Measurements from ENCODE around the gene SPC25. TPM values are rescaled to one million over a fixed set of nuclear protein-coding genes. Genes with fewer than 3 reads are reported as not detected.

The SPC25 gene
- total RNA-seq, 1 donor from 2014 or later: 7.1 TPM

GRCh38 chr2:168926621-168927386 lies 36.6 kb upstream of the SPC25 start:
- Mint-ChIP-seq H3K27ac (ENCODE audit: unreplicated experiment) (no peak overlapping the region), H3K4me1 (ENCODE audit: low read depth, unreplicated experiment) (no peaks in the 10 kb centered on the region), H3K9me3 (ENCODE audit: unreplicated experiment) (no peaks in the 10 kb centered on the region), H3K4me3 (ENCODE audit: unreplicated experiment) (no peak overlapping the region), H3K27me3 (ENCODE audit: unreplicated experiment) (peaks cover 1% of the 10 kb centered on the region), H3K36me3 (ENCODE audit: unreplicated experiment) (no peaks in the 10 kb centered on the region)
- no peak for DNase-seq
- no peak for TF ChIP-seq CTCF (IDR thresholded peaks at IDR 0.05; ENCODE audit: partially characterized antibody, unreplicated experiment)

- no peaks in the 10 kb centered on the region for H3K36me3 Mint-ChIP-seq (ENCODE audit: unreplicated experiment)
- peak; percentile 92 for TF ChIP-seq CTCF (IDR thresholded peaks at IDR 0.05; ENCODE audit: partially characterized antibody, unreplicated experiment)
- no peak overlapping the region for H3K27ac Mint-ChIP-seq (ENCODE audit: unreplicated experiment)
- H3K4me3 Mint-ChIP-seq (ENCODE audit: unreplicated experiment): no peak overlapping the region
- H3K27me3 Mint-ChIP-seq (ENCODE audit: unreplicated experiment): no peaks in the 10 kb centered on the region
- no peak for DNase-seq
- H3K9me3 Mint-ChIP-seq (ENCODE audit: unreplicated experiment): peaks cover 2% of the 10 kb centered on the region
- peaks cover 1% of the 10 kb centered on the region for H3K4me1 Mint-ChIP-seq (ENCODE audit: low read depth, unreplicated experiment)
Measured at GRCh38 chr2:168920504-168921157, 30.4 kb upstream of the SPC25 start.

GRCh38 chr2:168916331-168916675 lies 26.1 kb upstream of the SPC25 start:
- H3K27me3 Mint-ChIP-seq (ENCODE audit: unreplicated experiment): peaks cover 6% of the 10 kb centered on the region
- H3K4me3 Mint-ChIP-seq (ENCODE audit: unreplicated experiment): no peak overlapping the region
- no peak for DNase-seq
- peaks cover 32% of the 10 kb centered on the region for H3K4me1 Mint-ChIP-seq (ENCODE audit: low read depth, unreplicated experiment)
- TF ChIP-seq CTCF (IDR thresholded peaks at IDR 0.05; ENCODE audit: partially characterized antibody, unreplicated experiment): no peak
- H3K27ac Mint-ChIP-seq (ENCODE audit: unreplicated experiment): peak overlapping the region; percentile 28
- H3K36me3 Mint-ChIP-seq (ENCODE audit: unreplicated experiment): no peaks in the 10 kb centered on the region
- H3K9me3 Mint-ChIP-seq (ENCODE audit: unreplicated experiment): peaks cover 8% of the 10 kb centered on the region

- Mint-ChIP-seq H3K27me3 (ENCODE audit: unreplicated experiment) (peaks cover 6% of the 10 kb centered on the region), H3K4me3 (ENCODE audit: unreplicated experiment) (no peak overlapping the region), H3K9me3 (ENCODE audit: unreplicated experiment) (peaks cover 9% of the 10 kb centered on the region), H3K4me1 (ENCODE audit: low read depth, unreplicated experiment) (peaks cover 35% of the 10 kb centered on the region), H3K36me3 (ENCODE audit: unreplicated experiment) (no peaks in the 10 kb centered on the region), H3K27ac (ENCODE audit: unreplicated experiment) (peak overlapping the region; percentile 75)
- TF ChIP-seq CTCF (IDR thresholded peaks at IDR 0.05; ENCODE audit: partially characterized antibody, unreplicated experiment): no peak
- no peak for DNase-seq
Measured at GRCh38 chr2:168915441-168916330, 25.5 kb upstream of the SPC25 start.

Data from glutamatergic neuron (in vitro differentiated cells).